ENCODE measurements around the gene CATSPERB.
A peak's percentile ranks its signal among the peaks of the same experiment; 100 is the strongest.
"Not testable (repeated sequence)": the region's sequence is repeated elsewhere in the genome, so short reads cannot be mapped to it uniquely, and the experiment has no call there.

CATSPERB gene

DNA sequence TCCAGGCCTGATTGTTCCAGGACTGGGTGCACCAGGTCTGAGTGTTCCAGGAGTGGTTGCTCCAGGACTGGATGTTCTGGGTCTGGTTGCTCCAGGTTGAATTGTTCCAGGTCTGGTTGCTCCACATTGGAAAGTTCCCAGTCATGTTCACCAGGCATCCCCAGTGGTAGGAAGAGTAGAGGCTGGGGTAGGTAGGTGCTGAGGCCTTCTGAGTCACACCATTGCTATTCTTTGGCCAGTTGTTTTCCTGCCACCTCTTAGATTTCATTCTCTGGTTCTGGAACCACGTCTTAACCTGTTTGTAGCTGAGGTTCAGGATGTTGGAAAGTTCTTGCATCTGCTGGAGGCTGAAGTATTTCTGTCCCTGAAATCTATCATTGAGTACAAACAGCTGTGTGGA is 127.3 kb downstream of the CATSPERB start:
- in situ Hi-C loops (cut with HindIII; ENCODE audit: low pct_ligation_motif_present, low pct_unique_long_range_greater_than_20kb, low sequenced_read_pairs); DNase-seq: not testable (repeated sequence)

DNA sequence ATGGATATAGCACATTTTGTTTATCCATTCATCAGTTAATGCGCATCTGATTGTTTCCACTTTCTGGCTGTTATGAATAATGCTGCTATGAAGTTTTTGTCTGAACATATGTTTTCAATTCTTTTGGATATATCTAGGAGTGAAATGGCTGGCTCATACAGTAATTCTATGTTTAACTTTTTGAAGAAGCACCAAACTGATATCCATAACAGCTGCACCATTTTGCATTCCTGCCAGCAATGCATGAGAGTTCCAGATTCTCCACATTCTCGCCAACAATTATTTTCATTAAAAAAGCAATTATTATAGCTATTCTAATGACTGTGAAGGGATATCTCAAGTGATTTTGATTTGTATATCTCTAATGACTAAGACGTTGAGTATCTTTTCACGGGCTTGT is 131.9 kb downstream of the CATSPERB start:
- in situ Hi-C loops (cut with HindIII; ENCODE audit: low pct_ligation_motif_present, low pct_unique_long_range_greater_than_20kb, low sequenced_read_pairs) = no loop called here
- no peak for DNase-seq

DNA sequence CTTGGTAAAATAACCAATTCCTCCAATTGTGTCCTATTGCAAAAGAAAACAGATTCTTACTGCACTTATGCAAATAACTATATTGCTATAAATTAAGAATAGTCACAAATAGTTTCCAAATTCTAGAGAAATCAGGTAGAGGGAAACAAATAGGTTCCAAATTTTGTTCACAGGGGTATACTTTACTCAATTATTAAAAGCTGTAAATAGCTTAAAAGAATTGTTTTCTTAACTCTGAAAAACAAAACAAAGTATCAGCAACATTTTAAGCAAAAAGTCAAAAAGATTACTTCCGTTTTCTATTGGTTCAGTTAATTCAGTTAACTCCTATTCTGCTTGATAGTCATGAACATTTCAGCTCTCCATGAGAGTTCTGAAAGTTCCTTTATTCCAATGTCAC is 136.2 kb downstream of the CATSPERB start:
- DNase-seq = no peak

DNA sequence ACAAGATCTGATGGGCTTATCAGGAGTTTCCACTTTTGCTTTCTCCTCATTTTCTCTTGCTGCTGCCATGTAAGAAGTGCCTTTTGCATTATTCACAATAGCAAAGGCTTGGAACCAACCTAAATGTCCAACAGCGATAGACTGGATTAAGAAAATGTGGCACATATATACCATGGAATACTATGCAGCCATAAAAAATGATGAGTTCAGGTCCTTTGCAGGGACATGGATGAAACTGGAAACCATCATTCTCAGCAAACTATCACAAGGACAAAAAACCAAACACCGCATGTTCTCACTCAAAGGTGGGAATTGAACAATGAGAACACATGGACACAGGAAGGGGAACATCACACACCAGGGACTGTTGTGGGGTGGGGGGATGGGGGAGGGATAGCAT is 137.9 kb downstream of the CATSPERB start:
- DNase-seq; in situ Hi-C loops (cut with HindIII; ENCODE audit: low pct_ligation_motif_present, low pct_unique_long_range_greater_than_20kb, low sequenced_read_pairs): not testable (repeated sequence)

More for the DNA sequence above, 136.2 kb downstream of the CATSPERB start:
- in situ Hi-C loops (cut with HindIII; ENCODE audit: low pct_ligation_motif_present, low pct_unique_long_range_greater_than_20kb, low sequenced_read_pairs) = no loop called here

DNA sequence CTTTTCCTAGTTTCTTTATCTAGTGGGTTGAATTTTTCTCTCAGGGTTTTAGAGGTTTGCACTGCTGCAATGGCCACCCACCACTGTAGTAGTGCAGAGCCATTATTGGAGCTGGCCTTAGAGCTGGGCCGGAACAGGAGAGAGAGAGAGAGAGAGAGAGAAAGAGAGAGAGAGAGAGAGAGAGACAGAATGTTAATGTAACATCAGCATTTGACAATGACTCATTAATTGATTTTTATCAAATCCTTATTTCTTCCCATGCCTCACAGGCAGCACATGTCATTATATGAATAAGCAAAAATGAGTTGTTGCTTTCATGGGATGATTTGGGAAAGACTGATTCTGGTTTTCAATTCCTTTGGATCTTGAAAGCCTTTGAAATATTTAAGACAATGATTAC is 145.5 kb downstream of the CATSPERB start:
- no peak for DNase-seq
- in situ Hi-C loops (cut with HindIII; ENCODE audit: low pct_ligation_motif_present, low pct_unique_long_range_greater_than_20kb, low sequenced_read_pairs) = no loop called here

DNA sequence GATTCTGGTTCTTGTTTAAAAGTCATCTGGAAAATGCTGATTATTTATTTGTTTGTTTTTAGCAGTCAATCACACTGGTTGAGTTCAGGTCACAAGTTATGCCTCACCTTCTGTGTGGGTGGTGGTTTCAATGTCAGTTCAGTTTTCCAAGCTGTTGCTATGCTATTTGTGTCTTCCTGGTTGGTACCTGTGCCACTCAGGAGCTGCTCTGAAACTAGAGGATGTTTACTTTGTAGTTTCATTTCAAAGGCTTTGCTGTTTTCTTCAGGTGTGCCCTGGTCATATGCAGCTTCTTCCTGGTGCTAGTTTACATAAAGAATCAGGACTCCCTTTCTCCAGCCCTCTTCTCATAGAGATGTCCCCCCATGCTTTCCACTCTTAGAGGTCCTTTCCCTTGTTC is 146.0 kb downstream of the CATSPERB start:
- in situ Hi-C loops (cut with HindIII; ENCODE audit: low pct_ligation_motif_present, low pct_unique_long_range_greater_than_20kb, low sequenced_read_pairs) = no loop called here
- no peak for DNase-seq

DNA sequence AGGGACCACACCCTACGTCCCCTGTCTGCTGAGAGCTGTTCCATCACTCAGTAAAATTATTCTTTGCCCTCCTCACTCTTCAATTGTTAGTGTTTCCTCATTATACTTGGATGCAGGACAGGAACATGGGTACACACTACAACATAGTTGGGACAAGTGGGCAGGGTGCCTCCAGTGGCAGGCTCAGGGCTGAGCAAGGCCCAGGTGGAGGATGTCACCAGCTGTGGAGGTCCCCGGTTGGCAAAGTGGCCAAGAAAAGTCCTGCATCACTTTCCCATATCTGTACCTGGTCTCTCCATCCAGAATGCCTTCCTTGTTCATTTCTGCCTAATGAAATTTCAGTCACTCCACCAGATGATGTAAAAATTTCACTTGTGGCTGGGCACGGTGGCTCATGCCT is 149.1 kb downstream of the CATSPERB start:
- no peak for DNase-seq
- in situ Hi-C loops (cut with HindIII; ENCODE audit: low pct_ligation_motif_present, low pct_unique_long_range_greater_than_20kb, low sequenced_read_pairs) = no loop called here

DNA sequence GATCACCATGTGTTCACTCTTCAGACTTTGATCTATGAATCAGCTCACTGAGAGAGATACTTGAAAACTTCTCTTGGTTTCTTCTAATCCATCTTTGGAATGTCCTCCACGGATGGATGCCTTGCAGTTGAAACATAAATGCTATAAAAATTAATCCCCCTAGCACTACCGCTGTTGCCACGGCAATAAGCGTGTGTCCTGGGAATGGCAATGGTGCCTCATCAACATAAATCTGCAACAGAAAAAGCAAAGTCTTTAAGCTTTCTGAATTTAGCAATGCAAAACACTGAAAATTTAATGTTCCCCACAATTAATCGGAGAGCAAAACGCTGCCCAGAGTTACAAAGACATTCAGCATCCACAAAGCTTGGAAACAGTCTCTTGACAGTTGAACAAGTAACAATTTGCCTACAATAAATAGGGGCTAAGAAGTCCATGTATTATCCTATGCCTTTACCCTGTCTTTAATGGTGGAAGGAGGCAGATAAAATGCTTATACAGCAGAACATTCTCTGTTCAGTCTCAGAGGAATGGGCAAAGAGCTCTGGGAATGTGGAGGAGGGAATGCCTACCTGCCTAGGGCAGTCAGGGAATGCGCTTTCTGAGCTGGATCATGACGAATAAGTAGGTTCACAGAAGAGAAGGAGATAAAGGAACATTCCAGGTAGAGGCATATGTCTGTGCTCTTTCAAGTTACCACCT is 150.9 kb downstream of the CATSPERB start:
- in situ Hi-C loops (cut with HindIII; ENCODE audit: low pct_ligation_motif_present, low pct_unique_long_range_greater_than_20kb, low sequenced_read_pairs) = no loop called here

DNA sequence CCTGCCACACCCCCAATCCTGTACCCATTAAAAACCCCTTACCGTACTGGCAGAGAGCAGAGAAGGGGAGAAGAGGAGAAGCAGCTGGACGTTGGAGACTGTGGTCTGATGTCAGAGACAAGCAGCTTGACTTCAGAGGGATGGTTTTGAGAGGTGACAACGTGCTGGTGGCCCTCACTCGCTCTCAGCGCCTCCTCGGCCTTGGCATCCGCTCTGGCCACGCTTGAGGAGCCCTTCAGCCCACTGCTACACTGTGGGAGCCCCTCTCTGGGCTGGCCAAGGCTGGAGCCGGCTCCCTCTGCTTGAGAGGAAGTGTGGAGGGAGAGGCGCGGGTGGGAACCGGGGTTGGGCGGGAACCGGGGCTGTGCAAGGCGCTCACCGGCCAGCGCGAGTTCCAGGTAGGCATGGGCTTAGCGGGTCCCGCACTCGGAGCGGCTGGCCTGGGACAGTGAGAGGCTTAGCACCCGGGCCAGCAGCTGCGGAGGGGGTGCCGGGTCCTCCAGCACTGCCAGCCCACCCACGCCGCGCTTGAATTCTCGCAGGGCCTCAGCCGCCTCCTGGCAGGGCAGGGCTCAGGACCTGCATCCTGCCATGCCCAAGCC is 154.2 kb downstream of the CATSPERB start:
- in situ Hi-C loops (cut with HindIII; ENCODE audit: low pct_ligation_motif_present, low pct_unique_long_range_greater_than_20kb, low sequenced_read_pairs) = no loop called here
- no peak for DNase-seq

More for the DNA sequence above, 150.9 kb downstream of the CATSPERB start:
- DNase-seq = no peak

DNA sequence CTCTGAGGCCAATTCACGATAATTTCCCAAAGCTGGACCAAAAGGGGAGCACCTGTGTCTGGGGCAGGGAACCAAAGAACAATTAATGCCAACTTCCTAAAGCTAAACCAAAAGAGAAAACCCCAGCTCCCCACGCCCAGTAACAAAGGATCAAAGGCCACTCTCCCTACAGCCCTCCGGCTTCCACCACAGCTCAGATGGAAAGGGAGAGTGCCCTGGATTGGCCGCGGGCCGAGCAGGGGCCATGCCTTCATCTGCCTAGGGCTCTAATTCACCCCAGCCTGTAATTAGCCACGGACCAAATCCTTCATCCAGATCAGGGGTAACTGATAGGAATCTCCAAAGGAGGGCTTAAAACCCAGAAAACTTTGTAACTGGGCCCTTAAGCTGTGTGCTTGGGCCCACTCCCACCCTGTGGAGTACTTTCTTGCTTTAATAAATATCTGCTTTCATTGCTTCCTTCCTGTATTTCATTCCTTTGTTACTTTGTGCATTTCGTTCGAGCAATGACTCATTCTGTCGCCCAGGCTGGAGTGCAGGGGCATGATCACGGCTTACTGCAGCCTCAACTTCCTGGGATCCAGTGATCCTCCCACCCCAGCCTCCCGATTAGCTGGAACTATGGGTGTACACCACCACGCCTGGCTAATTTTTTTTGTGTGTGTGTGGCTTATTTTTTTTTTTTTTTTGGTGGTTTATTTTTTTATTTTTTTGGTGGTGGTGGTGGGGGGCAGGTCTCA is 156.2 kb downstream of the CATSPERB start:
- no peak for DNase-seq

DNA sequence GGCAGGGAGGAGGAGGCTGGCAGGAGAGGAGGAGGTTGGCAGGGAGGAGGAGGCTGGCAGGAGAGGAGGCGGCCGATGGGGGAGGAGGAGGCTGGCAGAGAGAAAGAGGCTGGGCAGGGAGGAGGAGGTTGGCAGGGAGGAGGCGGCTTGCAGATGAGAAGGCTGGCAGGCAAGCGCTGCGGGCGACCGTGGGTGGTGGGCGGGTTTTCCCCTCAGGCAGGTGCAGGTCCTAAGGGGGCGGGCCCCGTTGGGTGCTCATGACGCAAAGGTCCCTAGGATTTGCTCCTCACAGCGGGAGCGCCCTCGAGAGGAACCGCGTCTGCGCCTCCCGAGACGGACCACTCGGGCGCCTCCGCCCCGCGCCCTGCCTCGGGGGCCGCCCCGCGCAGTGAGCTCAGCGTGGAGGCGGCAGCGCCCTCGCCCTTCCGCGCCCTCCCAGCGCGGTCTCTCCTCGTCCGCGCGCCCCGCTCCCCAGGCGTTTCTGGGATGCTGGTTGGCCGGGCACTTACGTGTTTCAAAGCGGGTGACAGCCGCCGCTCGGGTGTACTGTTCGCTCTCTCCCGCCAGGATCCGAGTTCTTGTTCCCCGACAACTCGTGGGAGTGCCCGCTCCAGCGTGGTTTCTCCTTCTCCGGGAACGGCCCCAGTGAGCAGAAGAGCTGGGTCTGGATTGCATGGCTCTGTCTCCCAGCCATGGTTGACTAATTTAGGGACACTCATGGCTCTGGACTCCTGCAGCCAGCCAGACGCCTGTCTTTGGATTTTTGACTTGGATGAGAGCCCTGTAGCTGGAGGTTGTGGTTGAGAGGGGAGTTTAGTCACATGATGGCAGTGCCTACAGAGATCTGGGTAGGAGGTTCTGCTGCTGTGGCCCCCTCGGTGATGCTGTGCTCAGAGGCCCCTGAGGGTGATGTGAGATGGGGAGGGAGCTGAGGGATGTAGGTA is 157.7 kb downstream of the CATSPERB start:
- in situ Hi-C loops (cut with HindIII; ENCODE audit: low pct_ligation_motif_present, low pct_unique_long_range_greater_than_20kb, low sequenced_read_pairs) = no loop called here
- DNase-seq = peak; percentile 82

More for the DNA sequence above, 156.2 kb downstream of the CATSPERB start:
- in situ Hi-C loops (cut with HindIII; ENCODE audit: low pct_ligation_motif_present, low pct_unique_long_range_greater_than_20kb, low sequenced_read_pairs) = no loop called here

DNA sequence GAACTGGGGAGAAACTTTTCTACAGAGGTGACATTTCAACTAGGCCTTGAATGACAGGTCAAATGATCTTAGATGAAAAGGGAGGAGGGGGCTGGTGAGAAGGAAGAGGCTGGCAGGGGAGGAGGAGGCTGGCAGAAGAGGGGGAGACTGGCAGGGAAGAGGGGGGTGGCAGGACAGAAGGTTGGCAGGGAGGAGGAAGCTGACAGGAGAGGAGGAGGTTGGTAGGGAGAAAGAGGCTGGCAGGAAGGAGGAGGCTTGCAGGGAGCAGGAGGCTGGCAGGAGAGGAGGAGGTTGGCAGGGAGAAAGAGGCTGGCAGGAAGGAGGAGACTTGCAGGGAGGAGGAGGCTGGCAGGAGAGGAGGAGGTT is 158.4 kb downstream of the CATSPERB start:
- DNase-seq = no peak
- in situ Hi-C loops (cut with HindIII; ENCODE audit: low pct_ligation_motif_present, low pct_unique_long_range_greater_than_20kb, low sequenced_read_pairs) = no loop called here

DNA sequence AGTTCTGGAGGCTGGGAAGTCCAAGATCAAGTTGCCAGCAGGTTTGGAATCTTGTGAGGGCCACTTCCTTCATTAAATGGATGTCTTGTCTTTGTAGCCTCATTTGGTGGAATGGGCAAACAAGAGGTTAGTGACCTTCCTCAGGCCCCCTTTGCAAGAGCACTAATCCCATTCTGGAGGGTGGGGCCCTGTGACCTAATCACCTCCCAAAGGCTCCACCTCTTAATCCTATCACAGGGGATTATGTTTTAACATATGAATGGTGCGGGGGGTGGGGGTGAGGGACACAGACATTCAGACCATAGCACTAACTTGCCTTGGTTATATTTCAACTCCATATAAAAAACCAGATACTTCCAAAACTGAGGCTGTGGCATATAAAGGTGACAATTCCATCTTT is 161.9 kb downstream of the CATSPERB start:
- no peak for DNase-seq

DNA sequence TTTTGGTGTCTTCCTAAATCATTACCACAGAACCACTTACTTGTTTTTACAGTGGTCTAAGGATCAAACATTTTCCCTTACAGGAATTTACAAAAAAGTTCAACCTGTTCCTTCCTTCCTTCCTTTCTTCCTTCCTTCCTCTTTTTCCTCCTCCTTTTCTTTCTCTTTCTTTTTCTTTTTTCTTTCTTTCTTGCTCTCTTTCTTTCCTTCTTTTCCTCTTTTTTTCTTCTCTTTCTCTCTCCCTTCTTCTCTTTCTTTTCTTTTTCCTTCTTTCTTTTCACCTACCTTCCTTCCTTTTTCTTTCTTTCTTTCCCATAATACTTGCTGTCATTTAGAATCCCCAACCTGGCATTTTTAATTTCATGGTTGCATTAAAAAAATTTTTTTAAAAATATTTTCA is 162.6 kb downstream of the CATSPERB start:
- no peak for DNase-seq
- in situ Hi-C loops (cut with HindIII; ENCODE audit: low pct_ligation_motif_present, low pct_unique_long_range_greater_than_20kb, low sequenced_read_pairs) = no loop called here

More for the DNA sequence above, 161.9 kb downstream of the CATSPERB start:
- in situ Hi-C loops (cut with HindIII; ENCODE audit: low pct_ligation_motif_present, low pct_unique_long_range_greater_than_20kb, low sequenced_read_pairs) = no loop called here

DNA sequence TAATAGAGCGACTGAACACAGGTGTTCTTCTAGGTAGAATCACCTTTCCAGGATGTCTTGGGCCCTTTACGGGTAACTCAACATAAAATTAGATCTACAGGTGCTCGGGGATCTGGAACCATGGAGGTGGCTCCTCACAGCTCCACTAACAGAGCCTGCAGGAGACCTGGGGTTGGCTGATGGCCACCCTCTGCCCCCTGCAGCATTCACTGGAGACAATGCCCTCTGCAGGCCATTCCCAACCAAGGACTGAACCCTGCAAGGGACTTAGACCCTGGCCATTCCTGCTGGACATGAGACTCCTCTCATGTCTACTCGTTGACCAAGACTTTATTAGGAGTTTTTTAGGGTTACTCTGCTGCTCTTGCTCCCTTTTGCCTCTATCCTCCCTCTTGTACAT is 163.3 kb downstream of the CATSPERB start:
- in situ Hi-C loops (cut with HindIII; ENCODE audit: low pct_ligation_motif_present, low pct_unique_long_range_greater_than_20kb, low sequenced_read_pairs) = no loop called here
- DNase-seq = no peak

DNA sequence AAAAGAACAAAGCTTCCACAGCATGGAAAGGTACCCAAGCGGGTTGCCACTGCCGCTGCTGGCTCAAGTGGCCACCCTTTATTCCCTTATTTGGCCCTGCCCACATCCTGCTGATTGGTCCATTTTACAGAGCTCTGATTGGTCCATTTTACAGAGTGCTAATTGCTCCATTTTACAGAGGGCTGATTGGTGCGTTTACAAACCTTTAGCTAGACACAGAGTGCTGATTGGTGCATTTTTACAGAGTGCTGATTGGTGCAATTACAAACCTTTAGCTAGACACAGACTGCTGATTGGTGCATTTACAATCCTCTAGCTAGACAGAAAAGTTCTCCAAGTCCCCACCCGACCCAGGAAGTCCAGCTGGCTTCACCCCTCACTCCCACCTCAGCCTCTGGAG is 164.1 kb downstream of the CATSPERB start:
- DNase-seq; in situ Hi-C loops (cut with HindIII; ENCODE audit: low pct_ligation_motif_present, low pct_unique_long_range_greater_than_20kb, low sequenced_read_pairs): not testable (repeated sequence)

DNA sequence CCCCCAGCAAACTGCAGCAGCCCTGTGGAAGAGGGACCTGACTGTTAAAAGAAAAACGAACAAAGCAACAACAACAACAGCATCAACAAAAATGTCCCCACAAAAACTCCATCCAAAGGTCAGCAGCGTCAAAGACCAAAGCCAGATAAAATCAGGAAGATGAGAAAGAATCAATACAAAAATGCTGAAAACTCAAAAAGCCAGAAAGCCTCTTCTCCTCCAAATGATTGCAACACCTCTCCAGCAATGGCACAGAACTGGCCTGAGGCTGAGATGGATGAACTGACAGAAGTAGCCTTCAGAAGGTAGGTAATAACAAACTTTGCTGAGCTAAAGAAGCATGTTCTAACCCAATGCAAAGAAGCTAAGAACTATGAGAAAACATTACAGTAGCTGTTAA is 176.4 kb downstream of the CATSPERB start:
- in situ Hi-C loops (cut with HindIII; ENCODE audit: low pct_ligation_motif_present, low pct_unique_long_range_greater_than_20kb, low sequenced_read_pairs) = no loop called here
- DNase-seq = no peak

DNA sequence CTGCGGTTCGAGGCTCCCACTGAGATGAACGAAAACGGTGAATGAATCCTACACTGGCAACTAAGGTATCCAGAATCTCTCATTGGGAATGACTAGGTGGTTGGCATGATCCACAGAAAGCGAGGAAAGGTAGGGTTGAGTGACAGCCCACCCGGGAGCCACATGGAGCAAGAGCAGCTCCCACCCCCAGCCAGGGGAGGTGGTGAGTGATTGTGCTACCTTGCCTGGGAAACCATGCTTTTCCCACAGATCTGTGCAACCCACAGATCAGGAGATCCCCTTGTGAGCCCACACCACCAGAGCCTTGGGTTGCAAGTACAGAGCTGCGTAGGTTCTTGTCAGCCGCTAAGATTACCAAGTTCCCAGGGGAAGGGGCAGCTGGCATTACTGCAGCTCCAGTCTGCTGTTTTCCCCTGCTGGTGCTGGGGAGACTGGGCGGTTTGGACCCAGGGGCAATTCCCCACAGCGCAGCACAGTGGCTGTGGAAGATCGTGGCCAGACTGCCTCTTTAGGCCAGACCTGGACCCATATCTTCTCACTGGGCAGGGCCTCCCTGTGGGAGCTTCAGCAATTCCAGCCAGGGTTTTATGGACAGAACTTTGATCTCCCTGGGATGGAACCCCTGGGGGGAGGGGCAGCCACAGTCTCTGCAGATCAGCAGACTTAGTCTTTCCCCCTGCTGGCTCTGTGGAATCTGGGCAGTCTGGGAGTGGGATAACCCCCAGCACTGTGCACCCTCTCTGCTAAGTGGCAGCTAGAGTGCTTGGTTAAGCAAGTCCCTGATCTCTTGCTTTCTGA is 177.2 kb downstream of the CATSPERB start:
- in situ Hi-C loops (cut with HindIII; ENCODE audit: low pct_ligation_motif_present, low pct_unique_long_range_greater_than_20kb, low sequenced_read_pairs) = no loop called here

More for the DNA sequence above, 177.2 kb downstream of the CATSPERB start:
- DNase-seq = no peak
